Measurements from ENCODE around the gene H6PD.

H6PD gene

GRCh38 chr1:9278585-9279153 is 44.1 kb downstream of the H6PD start:
- no peak for DNase-seq (ENCODE audit: low read depth in 2 of 2)

GRCh38 chr1:9279172-9279840 is 44.7 kb downstream of the H6PD start:
- DNase-seq (ENCODE audit: low read depth in 2 of 2): no peak

- peak; percentile 41 to 59 for DNase-seq (ENCODE audit: low read depth in 2 of 2)
Observed at GRCh38 chr1:9280015-9280860, 45.7 kb downstream of the H6PD start.

- DNase-seq (ENCODE audit: low read depth in 2 of 2): no peak
Observed at GRCh38 chr1:9281071-9281827, 46.7 kb downstream of the H6PD start.

GRCh38 chr1:9281908-9282695 is 47.5 kb downstream of the H6PD start:
- DNase-seq (ENCODE audit: low read depth in 2 of 2): no peak

GRCh38 chr1:9282696-9282955 is 48.1 kb downstream of the H6PD start:
- DNase-seq (ENCODE audit: low read depth in 2 of 2): no peak

- DNase-seq (ENCODE audit: low read depth in 2 of 2): no peak
Observed at GRCh38 chr1:9284061-9284460, 49.5 kb downstream of the H6PD start.

GRCh38 chr1:9286556-9286955 is 52.0 kb downstream of the H6PD start:
- DNase-seq (ENCODE audit: low read depth in 2 of 2): no peak

- peak; percentile 71 to 88 for DNase-seq (ENCODE audit: low read depth in 2 of 2)
Observed at GRCh38 chr1:9289090-9289534, 54.5 kb downstream of the H6PD start.

GRCh38 chr1:9289711-9290485 is 55.3 kb downstream of the H6PD start:
- DNase-seq (ENCODE audit: low read depth in 2 of 2): no peak

GRCh38 chr1:9291914-9292360 is 57.4 kb downstream of the H6PD start:
- DNase-seq (ENCODE audit: low read depth in 2 of 2): no peak

GRCh38 chr1:9292361-9293240 is 58.0 kb downstream of the H6PD start, which contains the start of gene SPSB1:
TSS of gene SPSB1 (plus strand) at chr1:9292894. CDS start at chr1:9355892, 62,998 bp downstream.
- DNase-seq (ENCODE audit: low read depth in 2 of 2): peak in 1 of 2 experiments; percentile 40

- DNase-seq (ENCODE audit: low read depth in 2 of 2): no peak
Observed at GRCh38 chr1:9293241-9293532, 58.6 kb downstream of the H6PD start.

- DNase-seq (ENCODE audit: low read depth in 2 of 2): peak in 1 of 2 experiments; percentile 19
Observed at GRCh38 chr1:9293533-9294404, 59.2 kb downstream of the H6PD start.

- no peak for DNase-seq (ENCODE audit: low read depth in 2 of 2)
Observed at GRCh38 chr1:9294405-9294773, 59.8 kb downstream of the H6PD start.

GRCh38 chr1:9294910-9295636 is 60.5 kb downstream of the H6PD start:
- DNase-seq (ENCODE audit: low read depth in 2 of 2): no peak

- DNase-seq (ENCODE audit: low read depth in 2 of 2): no peak
Observed at GRCh38 chr1:9295884-9296283, 61.3 kb downstream of the H6PD start.

- no peak for DNase-seq (ENCODE audit: low read depth in 2 of 2)
Observed at GRCh38 chr1:9296850-9297249, 62.3 kb downstream of the H6PD start.
